ENCODE data around the gene GBP6.
"Not testable (repeated sequence)": the region's sequence is repeated elsewhere in the genome, so short reads cannot be mapped to it uniquely, and the experiment has no call there.

Gene GBP6

DNA sequence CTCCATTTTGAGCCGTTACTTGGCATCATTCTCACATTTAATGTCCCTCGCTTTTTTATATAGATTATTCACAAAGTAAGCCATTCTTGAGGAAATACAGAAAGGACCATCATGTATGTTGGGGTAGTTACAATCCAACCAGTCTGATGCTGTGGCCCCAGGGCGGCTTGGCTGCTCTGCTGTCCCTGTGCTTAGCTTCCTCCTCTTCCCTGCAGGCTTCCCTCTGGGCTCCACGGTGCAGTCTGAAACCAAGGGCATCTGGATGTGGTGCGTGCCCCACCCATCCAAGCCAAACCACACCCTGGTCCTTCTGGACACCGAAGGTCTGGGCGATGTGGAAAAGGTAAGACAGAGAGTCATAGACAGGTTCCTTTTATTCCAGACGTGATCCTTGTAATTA is 5.5 kb downstream of the GBP6 start:
- no peak for DNase-seq (ENCODE audit: low read depth)

DNA sequence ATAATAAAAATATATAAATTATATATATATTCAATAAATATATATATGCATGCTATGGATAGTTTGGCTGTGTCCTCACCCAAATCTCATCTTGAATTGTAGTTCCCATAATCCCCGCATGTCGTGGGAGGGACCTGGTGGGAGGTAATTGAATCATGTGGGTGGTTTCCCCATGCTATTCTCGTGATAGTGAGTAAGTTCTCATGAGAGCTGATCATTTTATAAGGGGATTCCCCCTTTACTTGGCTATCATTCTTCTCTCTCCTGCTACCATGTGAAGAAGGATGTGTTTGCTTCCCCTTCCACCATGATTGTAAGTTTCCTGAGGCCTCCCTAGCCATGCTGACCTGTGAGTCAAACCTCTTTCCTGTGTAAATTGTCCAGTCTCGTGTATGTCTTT is 10.0 kb downstream of the GBP6 start:
- peak; percentile 15 for DNase-seq (ENCODE audit: low read depth)

DNA sequence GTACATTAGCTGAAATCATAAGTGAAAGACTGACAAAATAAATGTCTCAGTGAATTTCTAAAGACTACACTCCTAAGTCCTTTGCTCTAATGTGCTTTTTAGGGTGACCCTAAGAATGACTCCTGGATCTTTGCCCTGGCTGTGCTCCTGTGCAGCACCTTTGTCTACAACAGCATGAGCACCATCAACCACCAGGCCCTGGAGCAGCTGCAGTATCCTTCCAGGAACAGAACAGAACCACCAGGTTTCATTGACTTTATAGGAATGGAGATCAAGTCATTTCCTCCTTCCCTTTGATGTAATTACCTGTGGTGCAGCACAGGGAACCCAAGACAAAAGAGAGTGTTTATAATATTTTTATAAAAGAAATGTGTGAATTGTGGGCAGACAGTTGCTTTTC is 14.1 kb downstream of the GBP6 start:
- DNase-seq (ENCODE audit: low read depth), result no peak

DNA sequence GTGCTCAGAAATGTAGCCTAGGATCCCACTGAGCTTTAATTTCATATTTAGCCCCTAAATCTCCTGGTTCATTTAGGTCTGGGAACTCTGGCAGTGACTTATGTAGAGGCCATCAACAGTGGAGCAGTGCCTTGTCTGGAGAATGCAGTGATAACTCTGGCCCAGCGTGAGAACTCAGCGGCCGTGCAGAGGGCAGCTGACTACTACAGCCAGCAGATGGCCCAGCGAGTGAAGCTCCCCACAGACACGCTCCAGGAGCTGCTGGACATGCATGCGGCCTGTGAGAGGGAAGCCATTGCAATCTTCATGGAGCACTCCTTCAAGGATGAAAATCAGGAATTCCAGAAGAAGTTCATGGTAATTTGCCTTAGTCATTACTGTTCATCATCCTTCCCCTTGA is 17.8 kb downstream of the GBP6 start:
- DNase-seq (ENCODE audit: low read depth), result no peak

DNA sequence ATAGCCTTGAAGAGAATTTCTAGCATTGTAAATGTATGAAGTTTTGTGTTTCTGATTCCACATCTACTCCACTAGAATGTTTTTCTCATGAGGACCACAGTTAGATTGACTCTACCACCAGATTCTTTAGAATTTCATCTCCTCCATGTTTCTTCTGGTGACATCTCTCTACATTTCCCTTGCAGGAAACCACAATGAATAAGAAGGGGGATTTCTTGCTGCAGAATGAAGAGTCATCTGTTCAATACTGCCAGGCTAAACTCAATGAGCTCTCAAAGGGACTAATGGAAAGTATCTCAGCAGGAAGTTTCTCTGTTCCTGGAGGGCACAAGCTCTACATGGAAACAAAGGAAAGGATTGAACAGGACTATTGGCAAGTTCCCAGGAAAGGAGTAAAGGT is 18.6 kb downstream of the GBP6 start:
- no peak for DNase-seq (ENCODE audit: low read depth)

DNA sequence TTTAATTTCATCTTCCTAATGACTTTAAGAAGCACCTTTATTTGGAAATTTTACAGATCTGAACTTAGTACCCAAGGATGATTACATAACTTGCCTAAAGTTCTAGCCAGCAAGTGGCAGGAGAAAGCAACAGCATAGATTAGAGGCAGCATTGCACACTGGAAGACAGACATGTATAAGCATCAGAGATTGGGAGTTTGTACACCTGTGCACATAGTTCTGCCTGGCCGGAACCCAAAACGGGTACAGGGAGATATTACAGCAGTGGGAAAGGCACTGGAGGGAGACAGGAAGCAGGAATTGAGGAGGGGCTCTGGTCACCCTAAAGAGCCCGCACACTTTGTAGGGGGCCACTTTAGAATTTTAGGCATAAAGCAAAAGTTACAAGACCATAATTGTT is 19.3 kb downstream of the GBP6 start:
- no peak for DNase-seq (ENCODE audit: low read depth)

DNA sequence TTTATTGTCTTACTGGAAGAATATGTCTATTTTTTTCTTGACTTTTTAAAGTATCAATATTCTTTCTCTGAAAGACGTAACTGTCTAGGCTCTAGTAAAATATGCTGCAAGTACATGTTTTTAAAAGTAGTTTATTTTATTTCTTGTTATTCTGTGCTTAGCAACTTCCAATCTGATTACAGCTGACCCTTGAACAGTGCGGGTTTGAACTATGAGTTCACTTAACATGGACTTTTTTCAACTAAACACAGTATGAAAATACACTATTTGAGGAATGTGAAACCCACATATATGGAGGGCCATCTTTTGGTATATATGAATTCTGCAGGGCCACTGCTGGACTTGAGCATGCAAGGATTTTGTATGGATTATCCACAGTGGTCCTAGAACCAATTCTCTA is 26.8 kb downstream of the GBP6 start:
- no peak for DNase-seq (ENCODE audit: low read depth)

DNA sequence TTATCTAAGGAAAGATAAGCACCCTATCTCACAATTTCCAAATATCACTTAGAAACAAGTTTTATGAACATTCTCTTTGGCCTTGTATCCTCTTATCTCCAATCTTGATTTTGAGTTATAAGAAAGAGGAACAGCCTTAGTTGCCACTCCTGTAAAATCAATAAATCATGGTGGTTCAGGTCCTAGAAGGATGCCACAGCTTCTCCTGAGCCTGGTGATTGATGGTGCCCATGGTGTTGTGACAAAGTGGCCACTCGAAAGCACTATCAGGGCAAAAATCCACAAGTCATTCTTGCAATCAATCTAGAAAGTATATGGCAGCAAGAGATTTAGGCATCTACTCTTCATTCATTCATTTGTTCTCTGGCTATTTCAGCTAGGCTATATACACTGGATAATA is 27.8 kb downstream of the GBP6 start:
- DNase-seq (ENCODE audit: low read depth), result no peak

DNA sequence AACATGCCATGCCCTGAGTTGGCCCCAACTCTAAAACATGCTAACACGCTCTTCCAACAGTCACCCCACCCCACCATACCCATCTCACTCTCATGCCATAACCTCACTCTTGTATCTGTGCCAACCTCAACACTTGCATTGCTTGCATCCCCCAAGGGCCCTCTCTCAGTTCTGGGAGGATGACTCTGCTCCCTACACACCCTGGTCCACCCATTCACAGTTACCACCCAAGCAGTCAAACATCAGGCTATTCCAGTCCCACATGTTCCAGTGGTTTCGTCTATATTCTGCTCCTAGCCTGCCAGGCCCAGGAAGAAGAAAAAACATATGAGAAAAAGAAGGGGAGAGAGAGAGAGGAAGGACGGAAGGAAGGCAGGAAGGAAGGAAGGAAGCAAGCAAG is 31.0 kb downstream of the GBP6 start:
- no peak for DNase-seq (ENCODE audit: low read depth)

DNA sequence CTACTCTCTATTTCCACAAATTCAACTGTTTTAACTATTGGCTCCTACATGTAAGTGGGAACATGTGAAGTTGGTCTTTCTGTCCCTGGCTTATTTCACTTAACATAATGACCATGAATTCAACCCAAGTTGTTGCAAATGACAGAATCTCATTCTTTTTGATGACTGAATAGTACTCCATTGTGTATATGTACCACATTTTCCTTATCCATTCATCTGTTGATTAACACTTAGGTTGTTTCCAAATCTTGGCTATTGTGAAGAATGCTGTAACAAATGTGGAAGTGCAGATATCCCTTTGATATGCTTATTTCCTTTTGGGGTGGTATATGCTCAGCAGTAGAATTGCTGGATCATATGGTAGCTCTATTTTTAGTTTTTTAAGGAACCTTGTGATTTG is 33.0 kb downstream of the GBP6 start:
- no peak for DNase-seq (ENCODE audit: low read depth)

DNA sequence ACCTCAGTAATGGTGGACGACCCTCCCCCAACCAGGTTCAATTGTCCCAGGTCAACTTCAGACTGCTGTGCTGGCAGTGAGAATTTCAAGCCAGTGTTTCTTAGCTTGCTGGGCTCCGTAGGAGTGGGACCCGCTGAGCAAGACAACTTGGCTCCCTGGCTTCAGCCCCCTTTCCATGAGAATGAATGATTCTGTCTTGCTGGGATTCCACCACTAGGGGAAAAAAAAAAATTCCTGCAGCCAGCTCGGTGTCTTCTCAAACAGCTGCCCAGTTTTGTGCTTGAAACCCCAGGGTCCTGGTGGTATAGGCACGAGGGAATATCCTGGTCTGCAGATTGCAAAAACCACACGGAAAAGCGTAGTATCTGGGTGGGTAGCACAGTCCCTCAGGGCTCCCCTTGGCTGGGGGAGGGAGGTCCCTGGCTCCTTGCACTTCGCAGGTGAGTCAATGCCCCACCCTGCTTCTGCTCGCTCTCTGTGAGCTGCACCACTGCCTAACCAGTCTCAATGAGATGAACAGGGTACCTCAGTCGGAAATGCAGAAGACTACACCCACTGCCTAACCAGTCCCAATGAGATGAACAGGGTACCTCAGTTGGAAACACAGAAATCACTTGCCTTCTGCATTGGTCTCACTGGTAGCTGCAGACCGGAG is 41.5 kb downstream of the GBP6 start:
- no peak for DNase-seq (ENCODE audit: low read depth)

DNA sequence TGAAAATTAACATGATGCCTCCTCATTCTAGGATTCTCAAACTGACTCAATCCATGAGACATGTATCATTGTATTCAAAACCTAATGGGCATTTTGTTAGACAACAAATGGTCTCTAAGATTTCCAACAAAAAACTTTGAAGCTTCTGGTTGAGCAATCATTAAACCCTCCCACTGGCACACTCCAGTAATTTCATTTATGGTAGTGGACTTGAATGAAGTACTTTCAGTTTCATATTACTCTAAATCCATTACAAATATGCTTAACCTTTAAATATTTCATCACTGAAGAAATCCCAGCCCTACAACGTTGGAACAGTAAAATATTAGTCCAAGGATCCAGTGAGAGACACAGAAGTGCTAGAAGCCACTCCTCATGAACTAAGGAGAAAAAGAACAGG is 43.5 kb downstream of the GBP6 start:
- DNase-seq (ENCODE audit: low read depth), result no peak

DNA sequence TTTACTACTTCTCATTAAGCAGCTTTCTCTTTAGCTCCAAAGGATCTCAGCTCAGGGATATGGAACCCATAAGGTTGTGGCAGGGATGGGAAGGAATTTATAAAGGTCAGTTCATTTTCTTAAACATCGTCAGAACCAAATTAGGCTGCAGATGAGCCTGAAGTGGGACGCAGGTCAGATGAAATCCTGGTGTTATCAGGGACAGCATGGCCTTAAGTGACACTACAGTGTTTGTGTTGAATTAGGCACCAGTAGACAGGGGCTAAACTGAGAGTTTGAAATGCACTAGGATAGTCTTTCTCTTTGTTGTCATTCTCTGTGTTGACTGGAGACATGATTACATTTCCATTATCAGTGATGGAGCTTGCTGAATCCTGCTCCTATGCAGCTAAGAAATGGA is 43.9 kb downstream of the GBP6 start:
- not testable (repeated sequence) for DNase-seq (ENCODE audit: low read depth)

DNA sequence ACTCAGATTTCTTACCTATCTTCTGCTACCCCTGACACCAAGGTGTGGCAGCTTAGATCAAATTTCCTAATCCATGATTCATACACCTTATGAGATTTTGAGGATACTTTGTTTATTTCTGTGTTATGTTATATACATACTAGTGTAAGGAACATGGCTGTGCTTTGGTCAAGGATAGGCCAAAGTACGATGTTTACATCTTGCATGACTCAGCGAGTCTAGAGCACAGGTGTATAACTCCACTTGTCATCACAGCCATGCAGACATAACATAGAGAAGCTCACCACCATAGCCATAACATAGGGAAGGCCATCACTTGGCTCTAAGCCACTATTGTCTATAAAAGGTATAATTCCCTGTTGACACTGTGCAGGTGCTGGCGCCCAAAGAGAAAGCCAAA is 61.2 kb downstream of the GBP6 start:
- DNase-seq (ENCODE audit: low read depth), result no peak

DNA sequence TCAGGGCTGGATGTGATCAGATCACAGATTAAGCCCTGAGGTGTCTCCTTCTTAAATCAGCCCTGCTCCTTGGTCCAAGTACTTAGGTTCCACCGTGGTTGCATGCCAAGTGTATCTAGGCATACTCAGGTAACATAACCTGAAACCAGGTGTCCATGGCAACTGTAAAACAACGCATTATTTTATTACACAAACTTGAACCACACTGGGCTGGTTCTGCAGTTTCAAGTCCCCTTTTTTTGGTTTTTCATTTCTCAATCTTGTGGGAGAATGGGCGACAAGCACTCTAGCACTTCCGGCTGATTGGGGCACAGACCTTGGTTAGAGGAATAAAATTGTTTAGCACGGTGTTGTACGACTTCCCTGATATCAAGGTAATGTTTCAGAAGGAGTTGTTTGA is 65.2 kb downstream of the GBP6 start:
- no peak for DNase-seq (ENCODE audit: low read depth)

DNA sequence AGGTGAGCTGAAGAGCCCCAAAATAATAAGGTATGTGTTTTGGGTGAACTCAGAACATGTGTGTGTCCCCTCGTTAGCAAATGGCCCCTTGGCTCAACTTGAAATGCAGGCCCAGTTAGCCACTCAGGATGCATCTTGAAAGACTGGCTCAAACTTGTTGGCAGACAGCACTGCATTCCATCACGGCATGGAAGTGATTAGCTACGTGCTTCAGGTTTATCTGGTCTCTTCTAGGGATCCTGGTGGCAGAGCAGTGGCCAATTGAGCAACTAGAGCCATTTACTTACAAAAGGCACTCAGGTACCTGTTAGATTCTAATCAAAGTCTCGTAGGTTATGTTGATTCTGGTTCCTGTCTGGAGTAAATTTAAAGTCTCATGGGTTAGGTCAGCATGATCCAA is 65.8 kb downstream of the GBP6 start:
- not testable (repeated sequence) for DNase-seq (ENCODE audit: low read depth)

DNA sequence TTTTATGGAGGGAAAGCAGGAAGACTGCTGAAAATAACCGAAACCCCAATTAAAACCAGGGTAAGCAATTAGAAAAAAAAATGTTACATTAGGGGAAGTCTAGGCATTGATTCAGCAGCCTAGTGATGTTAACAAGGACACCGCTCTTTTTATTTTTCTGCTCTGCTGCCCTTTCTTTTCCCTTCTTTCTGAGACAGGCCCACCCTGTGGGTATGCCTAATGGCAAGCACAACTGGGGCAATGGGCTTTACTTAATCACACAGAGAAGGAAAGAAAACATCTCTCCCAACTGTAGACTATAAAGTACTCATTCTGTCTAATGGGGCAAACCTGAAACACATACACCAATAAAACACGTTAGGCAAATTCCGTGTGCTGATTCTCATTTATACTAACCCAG is 69.6 kb downstream of the GBP6 start:
- no peak for DNase-seq (ENCODE audit: low read depth)

DNA sequence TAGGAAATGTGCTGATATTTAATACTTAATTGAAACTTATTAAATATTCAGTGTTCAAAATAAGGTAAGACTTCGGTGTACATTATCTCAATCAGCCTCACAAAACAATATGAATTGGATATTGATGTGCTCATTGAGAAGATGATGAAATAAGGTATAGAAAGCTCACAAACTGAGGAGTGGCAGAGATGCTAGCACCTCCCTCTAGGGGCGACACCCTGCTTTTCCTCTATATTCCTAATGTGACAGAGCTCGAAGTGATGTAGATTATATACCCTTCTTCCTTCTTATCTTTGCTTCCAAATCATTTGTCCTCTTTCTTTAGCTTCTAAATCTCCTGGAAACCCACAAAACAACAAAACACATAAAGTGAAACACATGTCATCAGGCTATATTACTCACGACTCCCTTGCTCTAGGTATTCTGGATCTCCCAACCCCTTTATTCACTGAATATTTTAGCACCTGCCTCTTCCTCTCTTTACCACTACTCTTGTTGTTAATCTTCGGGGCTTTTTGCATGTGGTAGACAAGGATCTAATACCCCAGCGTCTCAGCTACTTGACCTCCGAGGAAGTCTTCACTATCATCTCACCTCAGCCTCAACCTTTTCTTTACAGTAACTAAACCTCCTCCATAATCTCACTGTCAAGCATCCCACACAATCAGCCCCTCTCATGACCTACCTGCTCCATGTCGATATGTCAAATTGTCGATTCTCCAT is 70.4 kb downstream of the GBP6 start:
- DNase-seq (ENCODE audit: low read depth), result peak; percentile 17

Data from activated T-cell treated with anti-CD3 and anti-CD28 coated beads for 24 hours (primary cell).